Hepatocyte (in vitro differentiated cells): Measurements from ENCODE around the gene DNAH17.

ENCODE experiments used
- CTCF ChIP-seq: fragments of 200-600 bp; sonication (generic); IDR thresholded peaks from 2 replicates; pipeline ENCODE4 v1.5.1; 2016; ENCODE audit warnings: antibody characterized with exemption, mild to moderate bottlenecking; ENCODE audit not compliant: poor library complexity
- EZH2 ChIP-seq: fragments of 200-600 bp; sonication (generic); IDR thresholded peaks from 2 replicates; pipeline ENCODE4 v1.6.1; 2016; ENCODE audit warnings: antibody characterized with exemption, mild to moderate bottlenecking, borderline replicate concordance
- EZH2phosphoT487 ChIP-seq: fragments of 200-600 bp; sonication (generic); IDR thresholded peaks from one replicate; pipeline ENCODE4 v1.6.1; 2018; ENCODE audit warnings: antibody characterized with exemption, mild to moderate bottlenecking, low read depth, moderate library complexity; ENCODE audit not compliant: unreplicated experiment, severe bottlenecking

- no peak for TF ChIP-seq CTCF
- no peak for TF ChIP-seq EZH2phosphoT487
- no peak for TF ChIP-seq EZH2
Measured at GRCh38 chr17:78607038-78607437, 29.8 kb upstream of the DNAH17 start.
